Fibroblast of lung (primary cell): ENCODE measurements around the gene ZNF821. TPM values are rescaled to one million over a fixed set of nuclear protein-coding genes. Genes with fewer than 3 reads are reported as not detected.

ENCODE experiments used
- DNase-seq, 2 donors: peaks; one replicate each; pipeline versions ENCODE4 v3.0.0 to v3.0.0-alpha.2; 2010; ENCODE audit warnings: low read depth in 2 of 2
- H2AFZ ChIP-seq: 2 replicates; pipeline ENCODE4 v1.5.1; 2012; ENCODE audit warnings: low read length, control low read depth, inconsistent platforms
- H3K27ac ChIP-seq: 2 replicates; pipeline ENCODE4 v1.5.1; 2011; ENCODE audit warnings: low read length, control low read depth; ENCODE audit not compliant: insufficient read depth
- H3K27me3 ChIP-seq: 2 replicates; pipeline ENCODE4 v1.5.1; 2011; ENCODE audit warnings: mild to moderate bottlenecking, low read length; ENCODE audit not compliant: control insufficient read depth, insufficient read depth
- H3K36me3 ChIP-seq: 2 replicates; pipeline ENCODE4 v1.5.1; 2011; ENCODE audit warnings: low read length; ENCODE audit not compliant: control insufficient read depth, insufficient read depth
- H3K4me1 ChIP-seq: 2 replicates; pipeline ENCODE4 v1.5.1; 2011; ENCODE audit warnings: low read length; ENCODE audit not compliant: control insufficient read depth, insufficient read depth; ENCODE audit errors: extremely low read depth
- H3K4me2 ChIP-seq: 2 replicates; pipeline ENCODE4 v1.5.1; 2011; ENCODE audit warnings: low read length, control low read depth; ENCODE audit not compliant: insufficient read depth; ENCODE audit errors: extremely low read depth
- H3K4me3 ChIP-seq, 4 experiments: fragments of 200-600 bp in 1 of 4; sonication (generic) in 1 of 4; replicated peaks in 1 of 4; 2 replicates each; pipeline ENCODE4 v1.5.1; 2011 to 2016; ENCODE audit warnings: low read length in 4 of 4, low read depth in 3 of 4, mild to moderate bottlenecking in 3 of 4, control low read depth in 2 of 4, inconsistent platforms in 1 of 4, mixed read lengths in 1 of 4; ENCODE audit not compliant: insufficient read depth in 1 of 4; ENCODE audit errors: control extremely low read depth in 1 of 4
- H3K79me2 ChIP-seq: 2 replicates; pipeline ENCODE4 v1.5.1; 2012; ENCODE audit warnings: mild to moderate bottlenecking, low read length, inconsistent platforms; ENCODE audit not compliant: control insufficient read depth, insufficient read depth
- H3K9ac ChIP-seq: 2 replicates; pipeline ENCODE4 v1.5.1; 2011; ENCODE audit warnings: mild to moderate bottlenecking, low read length, control low read depth; ENCODE audit not compliant: insufficient read depth
- H3K9me3 ChIP-seq: 2 replicates; pipeline ENCODE4 v1.5.1; 2012; ENCODE audit warnings: low read depth, low read length; ENCODE audit not compliant: control insufficient read depth, insufficient read depth
- H4K20me1 ChIP-seq: 2 replicates; pipeline ENCODE4 v1.5.1; 2011; ENCODE audit warnings: low read length; ENCODE audit not compliant: control insufficient read depth, insufficient read depth; ENCODE audit errors: extremely low read depth
- CTCF ChIP-seq, 2 donors: IDR thresholded peaks in 1 of 2; conservative IDR thresholded peaks in 1 of 2; 1 replicate in 1 of 2; 2 replicates in 1 of 2; pipeline ENCODE4 v1.5.1; 2011 to 2012; ENCODE audit warnings: low read length in 2 of 2, control low read depth in 1 of 2, inconsistent platforms in 1 of 2, low read depth in 1 of 2, mild to moderate bottlenecking in 1 of 2
- EZH2 ChIP-seq: IDR thresholded peaks from 2 replicates; pipeline ENCODE4 v1.5.1; 2012; ENCODE audit warnings: low read length, control low read depth, mild to moderate bottlenecking; ENCODE audit errors: missing control alignments
- polyA plus RNA-seq, 2 donors: library from polyadenylated mRNA; depleted of rRNA in 1 of 2; stranded (reverse) in 1 of 2; unstranded in 1 of 2; fragments of >200 nt; gene quantifications; 2 replicates each; pipeline ENCODE4 v1.2.1, GENCODE V29; 2011 to 2012; ENCODE audit warnings: missing spikeins in 1 of 2
- total RNA-seq: library from RNA; depleted of rRNA; stranded (reverse); fragments of >200 nt; gene quantifications from 2 replicates; pipeline ENCODE4 v1.2.1, GENCODE V29; 2014

Gene ZNF821
- total and polyA plus RNA-seq, 2 donors (not counting 1 experiment from before 2014, with no cell fraction given), result 5.8 to 5.9 TPM

- H3K36me3 ChIP-seq, result no peaks in the 10 kb centered on the region
- no peak overlapping the region for H3K4me2 ChIP-seq
- TF ChIP-seq EZH2 (no peak), CTCF (conservative IDR thresholded peaks at IDR 0.05 in 1 of 2, IDR thresholded peaks at IDR 0.05 in 1 of 2; ENCODE audit: low read depth in 1 of 2, low read length in 2 of 2) (no peak)
- H3K9me3 ChIP-seq, result no peaks in the 10 kb centered on the region
- DNase-seq, result no peak
- no peaks in the 10 kb centered on the region for H3K4me1 ChIP-seq
- H2AFZ ChIP-seq, result no peak overlapping the region
- no peak overlapping the region for H3K27ac ChIP-seq
- H3K27me3 ChIP-seq, result no peaks in the 10 kb centered on the region
- no peaks in the 10 kb centered on the region for H4K20me1 ChIP-seq
- no peak overlapping the region for H3K9ac ChIP-seq
- no peak overlapping the region for H3K4me3 ChIP-seq
- H3K79me2 ChIP-seq, result no peaks in the 10 kb centered on the region
Measured at GRCh38 chr16:71873199-71873598, 10.8 kb downstream of the ZNF821 start.

GRCh38 chr16:71870818-71871217 lies 13.2 kb downstream of the ZNF821 start:
- Histone ChIP-seq H3K79me2 (no peaks in the 10 kb centered on the region), H3K4me3 (no peak overlapping the region), H3K4me2 (no peak overlapping the region), H3K27ac (no peak overlapping the region), H4K20me1 (no peaks in the 10 kb centered on the region), H2AFZ (no peak overlapping the region), H3K9me3 (no peaks in the 10 kb centered on the region), H3K4me1 (no peaks in the 10 kb centered on the region), H3K36me3 (no peaks in the 10 kb centered on the region), H3K9ac (no peak overlapping the region), H3K27me3 (no peaks in the 10 kb centered on the region)
- TF ChIP-seq EZH2, result no peak
- no peak for TF ChIP-seq CTCF (conservative IDR thresholded peaks at IDR 0.05 in 1 of 2, IDR thresholded peaks at IDR 0.05 in 1 of 2; ENCODE audit: low read depth in 1 of 2, low read length in 2 of 2)
- no peak for DNase-seq

- H3K4me2 ChIP-seq, result no peak overlapping the region
- no peak overlapping the region for H3K4me3 ChIP-seq
- no peaks in the 10 kb centered on the region for H4K20me1 ChIP-seq
- no peak overlapping the region for H3K9ac ChIP-seq
- H2AFZ ChIP-seq, result no peak overlapping the region
- H3K79me2 ChIP-seq, result no peaks in the 10 kb centered on the region
- TF ChIP-seq EZH2, result no peak
- TF ChIP-seq CTCF (conservative IDR thresholded peaks at IDR 0.05 in 1 of 2, IDR thresholded peaks at IDR 0.05 in 1 of 2; ENCODE audit: low read depth in 1 of 2, low read length in 2 of 2), result no peak
- DNase-seq, result no peak
- H3K27ac ChIP-seq, result no peak overlapping the region
- H3K9me3 ChIP-seq, result no peaks in the 10 kb centered on the region
- H3K4me1 ChIP-seq, result no peaks in the 10 kb centered on the region
- no peaks in the 10 kb centered on the region for H3K27me3 ChIP-seq
- no peaks in the 10 kb centered on the region for H3K36me3 ChIP-seq
Measured at GRCh38 chr16:71869089-71869488, 14.9 kb downstream of the ZNF821 start.
